LNCAP (cell line): ENCODE results near the gene HSPA12A.

Experiments
- CTCF ChIP-seq: fragments of 450-650 bp; IDR thresholded peaks from 2 replicates; pipeline ENCODE4 v1.5.1; 2017; ENCODE audit warnings: mild to moderate bottlenecking

HSPA12A gene

GRCh38 chr10:116769368-116769767 lies 27.0 kb upstream of the HSPA12A start:
- no peak for TF ChIP-seq CTCF

GRCh38 chr10:116768786-116769185 lies 26.4 kb upstream of the HSPA12A start:
- TF ChIP-seq CTCF: no peak

GRCh38 chr10:116766837-116767634 lies 24.7 kb upstream of the HSPA12A start:
- TF ChIP-seq CTCF: no peak

GRCh38 chr10:116766241-116766827 lies 24.0 kb upstream of the HSPA12A start:
- no peak for TF ChIP-seq CTCF

- TF ChIP-seq CTCF: peak; percentile 35; the same call in 1 of the 2 replicates
Observed at GRCh38 chr10:116765648-116766081, 23.3 kb upstream of the HSPA12A start.

GRCh38 chr10:116764979-116765378 lies 22.6 kb upstream of the HSPA12A start:
- TF ChIP-seq CTCF: no peak

GRCh38 chr10:116763440-116763839 lies 21.1 kb upstream of the HSPA12A start:
- TF ChIP-seq CTCF: no peak
